Measurements from ENCODE around the gene PRAMEF26.
"Not testable (repeated sequence)": the region's sequence is repeated elsewhere in the genome, so short reads cannot be mapped to it uniquely, and the experiment has no call there.

Gene PRAMEF26

DNA sequence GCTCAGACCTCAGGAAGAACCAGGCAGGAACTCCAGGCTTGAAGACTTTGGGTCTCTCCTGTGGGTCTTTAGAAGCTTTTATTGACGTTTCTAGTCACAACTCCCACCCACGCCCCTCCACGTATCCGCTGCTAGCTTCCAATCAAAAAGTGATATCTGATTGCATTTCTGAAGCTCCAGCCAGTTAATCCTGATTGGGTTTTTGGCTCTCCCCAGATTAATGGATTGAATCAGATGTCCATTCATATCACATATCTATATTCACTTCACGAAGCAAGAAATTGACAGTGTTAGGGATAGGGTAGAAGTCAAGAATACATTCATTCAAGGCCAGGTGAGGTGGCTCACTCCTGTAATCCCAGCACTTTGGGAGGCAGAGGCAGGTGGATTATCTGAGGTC is at the start of gene PRAMEF26:
Gene PRAMEF26, minus strand, starts transcription at position 101 of the 400 bp plus-strand sequence. CDS start 2,914 bp downstream, outside the sequence.
- not testable (repeated sequence) for H3K4me3 ChIP-seq (ENCODE audit: low read depth, low read length)

DNA sequence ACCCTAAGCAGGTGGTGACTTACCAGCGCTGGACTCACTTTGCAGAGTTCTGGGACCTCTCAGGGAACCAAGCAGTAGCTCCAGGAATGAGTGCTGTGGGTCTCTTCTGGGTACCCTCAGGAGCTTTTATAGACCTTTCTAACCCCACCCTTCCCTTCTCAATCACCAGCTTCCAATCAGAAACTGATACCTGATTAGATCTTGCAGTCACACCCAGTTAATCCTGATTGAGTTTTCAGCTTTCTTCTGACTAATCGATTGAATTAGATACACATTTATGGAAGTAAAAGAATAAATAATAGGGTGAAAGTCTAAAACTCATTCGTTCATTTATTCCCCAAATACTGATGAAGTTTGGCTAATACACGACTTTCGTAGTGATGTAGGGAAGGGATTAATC is 45.5 kb upstream of the PRAMEF26 start, which contains the start of gene PRAMEF13:
Gene PRAMEF13, minus strand, starts transcription at position 101 of the 400 bp plus-strand sequence. CDS start 1,820 bp downstream, outside the sequence.
- H3K4me3 ChIP-seq (ENCODE audit: low read depth, low read length), result not testable (repeated sequence)

- H3K4me3 ChIP-seq (ENCODE audit: low read depth, low read length), result not testable (repeated sequence)
These were observed 15.7 kb upstream of the PRAMEF26 start, which contains the start of gene PRAMEF9 for GRCh38 chr1:13171548-13171947. Gene PRAMEF9, plus strand, starts transcription at chr1:13171848. Its CDS starts 3,433 bp downstream, at chr1:13175281.

- not testable (repeated sequence) for H3K4me3 ChIP-seq (ENCODE audit: low read depth, low read length)
These were observed 9.7 kb upstream of the PRAMEF26 start, which contains the start of gene HNRNPCL4 for GRCh38 chr1:13165531-13165930. Gene HNRNPCL4, minus strand, starts transcription at chr1:13165631. Its CDS starts 164 bp downstream, at chr1:13165467.

- H3K4me3 ChIP-seq (ENCODE audit: low read depth, low read length), result not testable (repeated sequence)
These were observed 39.1 kb downstream of the PRAMEF26 start, which contains the start of gene HNRNPCL2 for GRCh38 chr1:13116754-13117153. Gene HNRNPCL2, minus strand, starts transcription at chr1:13116854. Its CDS starts 454 bp downstream, at chr1:13116400.
